Activated gamma-delta T cell treated with anti-CD3 and anti-CD28 coated beads, Interleukin-2, amount 50 U/mL, for 16 hours (primary cell): ENCODE measurements around the gene PIK3CD.

Experiments used
- DNase-seq: peaks from one replicate; pipeline ENCODE4 v3.0.0-alpha.2; 2020; ENCODE audit warnings: low read depth

The PIK3CD gene

GRCh38 chr1:9651565-9652378 is at the start of gene PIK3CD:
TSS of gene PIK3CD (plus strand) at chr1:9651731. CDS start at chr1:9710456, 58,725 bp downstream.
- peak; percentile 15 for DNase-seq

- DNase-seq, result no peak
Measured at GRCh38 chr1:9601942-9602793, 49.4 kb upstream of the PIK3CD start.

GRCh38 chr1:9602794-9603167 is 48.8 kb upstream of the PIK3CD start:
- no peak for DNase-seq

- no peak for DNase-seq
Measured at GRCh38 chr1:9603307-9603706, 48.2 kb upstream of the PIK3CD start.

- no peak for DNase-seq
Measured at GRCh38 chr1:9603766-9604753, 47.5 kb upstream of the PIK3CD start.

- no peak for DNase-seq
Measured at GRCh38 chr1:9604836-9605235, 46.7 kb upstream of the PIK3CD start.

GRCh38 chr1:9605946-9606455 is 45.5 kb upstream of the PIK3CD start:
- DNase-seq, result no peak

- no peak for DNase-seq
Measured at GRCh38 chr1:9606458-9606857, 45.1 kb upstream of the PIK3CD start.

- DNase-seq, result no peak
Measured at GRCh38 chr1:9606948-9607347, 44.6 kb upstream of the PIK3CD start.

GRCh38 chr1:9607352-9607751 is 44.2 kb upstream of the PIK3CD start:
- DNase-seq, result no peak

- no peak for DNase-seq
Measured at GRCh38 chr1:9609998-9610397, 41.5 kb upstream of the PIK3CD start.

- no peak for DNase-seq
Measured at GRCh38 chr1:9610548-9610947, 41.0 kb upstream of the PIK3CD start.

- DNase-seq, result no peak
Measured at GRCh38 chr1:9611716-9612115, 39.8 kb upstream of the PIK3CD start.

GRCh38 chr1:9612162-9612845 is 39.2 kb upstream of the PIK3CD start:
- DNase-seq, result no peak

- DNase-seq, result no peak
Measured at GRCh38 chr1:9612871-9613624, 38.5 kb upstream of the PIK3CD start.

GRCh38 chr1:9613625-9614299 is 37.8 kb upstream of the PIK3CD start:
- DNase-seq, result no peak

- peak; percentile 33 for DNase-seq
Measured at GRCh38 chr1:9615316-9616063, 36.0 kb upstream of the PIK3CD start.

- no peak for DNase-seq
Measured at GRCh38 chr1:9618909-9619679, 32.4 kb upstream of the PIK3CD start.
